IMR-90 (cell line): ENCODE results near the gene INSR. TPM values are rescaled to one million over a fixed set of nuclear protein-coding genes. Genes with fewer than 3 reads are reported as not detected.

Experiments used
- ATAC-seq: fragments of 200-7000 bp; cut with Tn5 transposase; 2 replicates; pipeline ENCODE4 v1.9.1; 2020; ENCODE audit warnings: low read depth, mild to moderate bottlenecking, moderate library complexity
- BruUV-seq: library from RNA; stranded (reverse); fragments of 400-500 nt; replicated peaks from 2 replicates; lab custom pipeline; 2021; lab: Mats Ljungman, UMichigan
- CTCF ChIA-PET: fragments of 300-600 bp; formaldehyde crosslinking; extraction: SDS; loops from one replicate; lab custom pipeline; 2021; ENCODE audit warnings: antibody characterized with exemption; lab: Yijun Ruan, JAX
- POLR2A ChIA-PET: fragments of 300-600 bp; sonication (Branson Sonifier 250); formaldehyde crosslinking; loops from one replicate; lab custom pipeline; 2022; ENCODE audit warnings: antibody characterized with exemption; ENCODE audit not compliant: unreplicated experiment; lab: Charles Lee
- DNase-seq: peaks from one replicate; pipeline ENCODE4 v3.0.0; 2013
- H2AFZ ChIP-seq: replicated peaks from 2 replicates; pipeline ENCODE3; 2013; ENCODE audit warnings: low read length, mild to moderate bottlenecking; ENCODE audit not compliant: poor library complexity
- H2AK5ac ChIP-seq: 2 replicates; pipeline ENCODE4 v1.6.1; 2013; ENCODE audit warnings: low read depth, low read length, inconsistent platforms
- H2AK9ac ChIP-seq: replicated peaks from 2 replicates; pipeline ENCODE3; 2013; ENCODE audit warnings: mild to moderate bottlenecking, low read depth, low read length, moderate library complexity; ENCODE audit not compliant: poor library complexity
- H2BK120ac ChIP-seq: 2 replicates; pipeline ENCODE4 v1.6.1; 2013; ENCODE audit warnings: low read depth, low read length, inconsistent platforms
- H2BK15ac ChIP-seq: 3 replicates; pipeline ENCODE4 v1.6.1; 2013; ENCODE audit warnings: low read depth, low read length, inconsistent platforms
- H2BK20ac ChIP-seq: 2 replicates; pipeline ENCODE4 v1.6.1; 2013; ENCODE audit warnings: low read depth, mild to moderate bottlenecking, inconsistent platforms, low read length, moderate library complexity
- H2BK5ac ChIP-seq: 2 replicates; pipeline ENCODE4 v1.6.1; 2013; ENCODE audit warnings: mild to moderate bottlenecking, low read depth, low read length, inconsistent platforms; ENCODE audit not compliant: poor library complexity, severe bottlenecking
- H3K14ac ChIP-seq: replicated peaks from 2 replicates; pipeline ENCODE4 v1.6.1; 2013; ENCODE audit warnings: low read depth, low read length, inconsistent platforms
- H3K18ac ChIP-seq: 2 replicates; pipeline ENCODE4 v1.6.1; 2013; ENCODE audit warnings: low read depth, low read length, control low read depth
- H3K23ac ChIP-seq: 2 replicates; pipeline ENCODE4 v1.6.1; 2013; ENCODE audit warnings: low read depth, low read length, inconsistent platforms
- H3K27ac ChIP-seq: 2 replicates; pipeline ENCODE4 v1.5.1; 2013; ENCODE audit warnings: mild to moderate bottlenecking, control low read depth, low read length; ENCODE audit not compliant: insufficient read depth
- H3K27me3 ChIP-seq: 2 replicates; pipeline ENCODE4 v1.6.1; 2013; ENCODE audit warnings: low read length; ENCODE audit not compliant: control insufficient read depth, insufficient read depth
- H3K36me3 ChIP-seq: 2 replicates; pipeline ENCODE4 v1.6.1; 2013; ENCODE audit warnings: low read length, mixed read lengths; ENCODE audit not compliant: control insufficient read depth, insufficient read depth
- H3K4ac ChIP-seq: 2 replicates; pipeline ENCODE4 v1.6.1; 2013; ENCODE audit warnings: low read depth, low read length, inconsistent platforms
- H3K4me1 ChIP-seq: 2 replicates; pipeline ENCODE4 v1.6.1; 2013; ENCODE audit warnings: low read length, mixed read lengths; ENCODE audit not compliant: control insufficient read depth, insufficient read depth
- H3K4me2 ChIP-seq: 2 replicates; pipeline ENCODE4 v1.6.1; 2013; ENCODE audit warnings: low read depth, mild to moderate bottlenecking, control low read depth, low read length, moderate library complexity
- H3K4me3 ChIP-seq: 2 replicates; pipeline ENCODE4 v1.5.1; 2013; ENCODE audit warnings: low read depth, mild to moderate bottlenecking, control low read depth, low read length, moderate library complexity; ENCODE audit not compliant: insufficient read depth
- H3K56ac ChIP-seq: 2 replicates; pipeline ENCODE4 v1.6.1; 2013; ENCODE audit warnings: low read length, inconsistent platforms; ENCODE audit not compliant: insufficient read depth; ENCODE audit errors: extremely low read depth
- H3K79me1 ChIP-seq, 2 experiments: 2 replicates each; pipeline ENCODE4 v1.6.1; 2013; ENCODE audit warnings: low read length in 2 of 2, inconsistent platforms in 1 of 2, low read depth in 1 of 2
- H3K9ac ChIP-seq: 2 replicates; pipeline ENCODE4 v1.6.1; 2013; ENCODE audit warnings: low read depth, low read length, control low read depth
- H3K9me1 ChIP-seq: 2 replicates; pipeline ENCODE4 v1.6.1; 2013; ENCODE audit warnings: low read length, inconsistent platforms; ENCODE audit not compliant: insufficient read depth
- H3K9me3 ChIP-seq: 2 replicates; pipeline ENCODE4 v1.6.1; 2013; ENCODE audit warnings: low read length; ENCODE audit not compliant: control insufficient read depth, insufficient read depth
- H4K20me1 ChIP-seq: 2 replicates; pipeline ENCODE4 v1.6.1; 2013; ENCODE audit warnings: low read length, inconsistent platforms; ENCODE audit not compliant: insufficient read depth
- H4K5ac ChIP-seq: 2 replicates; pipeline ENCODE4 v1.6.1; 2013; ENCODE audit warnings: mild to moderate bottlenecking, low read depth, low read length, control low read depth
- H4K8ac ChIP-seq, 2 experiments: 2 replicates each; pipeline ENCODE4 v1.6.1; 2013; ENCODE audit warnings: low read depth in 2 of 2, low read length in 2 of 2, control low read depth in 1 of 2, inconsistent platforms in 1 of 2
- H4K91ac ChIP-seq: 2 replicates; pipeline ENCODE4 v1.6.1; 2013; ENCODE audit warnings: low read depth, low read length, inconsistent platforms; ENCODE audit not compliant: insufficient read depth
- FOS ChIP-seq: fragments of 150-350 bp; IDR thresholded peaks from 2 replicates; pipeline ENCODE4 v1.6.1; 2016; ENCODE audit warnings: low read depth, low read length
- RAD21 ChIP-seq: IDR thresholded peaks from 2 replicates; pipeline ENCODE4 v1.6.1; 2012; ENCODE audit warnings: low read length, improper control_type of control experiment
- RCOR1 ChIP-seq: IDR thresholded peaks from 2 replicates; pipeline ENCODE4 v1.6.1; 2012; ENCODE audit warnings: mild to moderate bottlenecking, low read length, improper control_type of control experiment; ENCODE audit not compliant: insufficient replicate concordance
- USF2 ChIP-seq: fragments of 150-350 bp; IDR thresholded peaks from 2 replicates; pipeline ENCODE4 v1.6.1; 2017; ENCODE audit warnings: mild to moderate bottlenecking, antibody characterized with exemption, low read length, low read depth
- WGBS, 2 experiments: methylation state at CpG; one replicate each; pipeline versions ENCODE4 v1.1.5 to v1.1.7; 2013; ENCODE audit warnings: missing lambda C conversion rate in 2 of 2; ENCODE audit not compliant: insufficient read length in 1 of 2; ENCODE audit errors: extremely low coverage in 2 of 2; 5-methylcytosine and 5-hydroxymethylcytosine counted together
- dilution Hi-C: fragments of 300-500 bp; cut with HindIII; formaldehyde crosslinking; loops from one replicate; pipeline ENCODE4 v1.14.3; 2018; ENCODE audit warnings: low sequenced_read_pairs; ENCODE audit not compliant: unreplicated experiment
- in situ Hi-C: fragments of 300-500 bp; cut with MboI; formaldehyde crosslinking; loops from 3 replicates; pipeline ENCODE4 v1.14.3; 2019; ENCODE audit warnings: low sequenced_read_pairs, inconsistent platforms, mixed read lengths
- intact Hi-C: fragments of 100-400 bp; cut with micrococcal nuclease; formaldehyde crosslinking; loops from 2 replicates; pipeline ENCODE4 v1.10.0; 2022
- polyA plus RNA-seq, 3 experiments: library from polyadenylated mRNA; depleted of rRNA; stranded (reverse); fragments of >200 nt; gene quantifications; 2 replicates each; pipeline ENCODE4 v1.2.3, GENCODE V29; 2012; ENCODE audit warnings: low replicate concordance in 1 of 3
- total RNA-seq: library from RNA; depleted of rRNA; stranded (reverse); fragments of >200 nt; gene quantifications from 2 replicates; pipeline ENCODE4 v1.2.3, GENCODE V29; 2012
- TF ChIP-seq, protein P1 (sequence below): fragments of 150-350 bp; IDR thresholded peaks from 2 replicates; pipeline ENCODE4 v1.6.1; 2016; ENCODE audit warnings: low read depth, mild to moderate bottlenecking, low read length, moderate library complexity, borderline replicate concordance

INSR gene
- total and polyA plus RNA-seq, 2 of the 4 experiments (the other 2 are of a cell fraction) = 2.8 to 7.9 TPM

DNA sequence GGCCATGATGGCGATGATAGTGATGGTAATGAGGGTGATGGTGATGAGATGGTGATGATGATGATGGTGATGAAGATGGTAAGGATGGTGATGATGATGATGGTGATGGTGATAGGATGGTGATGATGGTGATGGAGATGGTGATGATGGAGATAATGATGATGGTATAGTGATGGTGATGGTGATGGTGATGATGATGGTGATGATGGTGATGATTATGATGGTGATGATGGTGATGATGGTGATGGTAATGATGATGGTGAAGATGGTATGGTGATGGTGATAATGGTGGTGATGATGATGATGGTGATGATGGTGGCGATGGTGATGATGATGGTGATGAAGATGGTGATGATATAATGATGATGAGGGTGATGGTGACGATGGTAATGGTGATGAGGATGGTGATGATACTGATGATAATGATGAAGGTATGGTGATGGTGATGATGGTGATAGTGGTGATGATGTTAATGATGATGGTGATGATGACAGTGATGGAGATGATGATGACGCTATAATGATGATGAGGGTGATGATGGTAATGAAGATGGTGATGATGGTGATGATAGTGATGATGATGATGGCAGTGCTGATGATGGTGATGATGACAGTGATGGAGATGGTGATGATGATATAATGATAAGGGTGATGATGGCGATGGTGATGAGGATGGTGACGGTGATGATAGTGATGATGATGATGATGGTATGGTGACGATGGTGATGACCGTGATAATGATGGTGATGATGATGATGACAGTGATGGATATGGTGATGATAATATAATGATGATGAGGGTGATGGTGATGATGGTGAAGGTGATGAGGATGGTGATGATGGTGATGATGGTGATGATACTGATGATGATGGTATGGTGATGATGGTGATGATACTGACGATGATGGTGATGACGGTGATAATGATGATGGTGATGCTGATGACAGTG is 187.2 kb downstream of the INSR start:
- peaks cover 2% of the 10 kb centered on the region; the same call in 1 of the 2 replicates for H3K27me3 ChIP-seq
- TF ChIP-seq, protein P1, sequence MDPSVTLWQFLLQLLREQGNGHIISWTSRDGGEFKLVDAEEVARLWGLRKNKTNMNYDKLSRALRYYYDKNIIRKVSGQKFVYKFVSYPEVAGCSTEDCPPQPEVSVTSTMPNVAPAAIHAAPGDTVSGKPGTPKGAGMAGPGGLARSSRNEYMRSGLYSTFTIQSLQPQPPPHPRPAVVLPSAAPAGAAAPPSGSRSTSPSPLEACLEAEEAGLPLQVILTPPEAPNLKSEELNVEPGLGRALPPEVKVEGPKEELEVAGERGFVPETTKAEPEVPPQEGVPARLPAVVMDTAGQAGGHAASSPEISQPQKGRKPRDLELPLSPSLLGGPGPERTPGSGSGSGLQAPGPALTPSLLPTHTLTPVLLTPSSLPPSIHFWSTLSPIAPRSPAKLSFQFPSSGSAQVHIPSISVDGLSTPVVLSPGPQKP = no peak
- TF ChIP-seq FOS = no peak
- TF ChIP-seq RCOR1 = no peak
- no peak for TF ChIP-seq RAD21
- TF ChIP-seq USF2 = no peak
- H3K27ac ChIP-seq = no peak overlapping the region
- H4K20me1 ChIP-seq = no peaks in the 10 kb centered on the region
- no peak overlapping the region for H3K9ac ChIP-seq
- H4K8ac ChIP-seq = no peak overlapping the region
- no peak overlapping the region for H2AFZ ChIP-seq
- intact Hi-C loops (no loop called here), in situ Hi-C loops (loop anchor here (25.0 kb wide), 1 partner anchor 705 kb away; no protein-coding TSS in a partner anchor), dilution Hi-C loops (no loop called here)
- H2BK20ac ChIP-seq = no peak overlapping the region
- H3K9me1 ChIP-seq = no peaks in the 10 kb centered on the region
- CTCF ChIA-PET = no interaction called here
- no peak overlapping the region for H3K23ac ChIP-seq
- H2AK5ac ChIP-seq = no peak overlapping the region
- BruUV-seq = no TSS peak
- no peaks in the 10 kb centered on the region for H3K79me1 ChIP-seq
- no peak overlapping the region for H3K56ac ChIP-seq
- POLR2A ChIA-PET = no interaction called here
- no peaks in the 10 kb centered on the region for H3K4me1 ChIP-seq
- no peak overlapping the region for H2BK15ac ChIP-seq
- H2BK5ac ChIP-seq = peak overlapping the region; percentile 41
- H2AK9ac ChIP-seq = no peak overlapping the region
- H3K4me2 ChIP-seq = no peak overlapping the region
- 72 to 100% methylated on average over 2 to 10 of the region's 10 CpGs for WGBS, 2 experiments
- H2BK120ac ChIP-seq = no peak overlapping the region
- no peak overlapping the region for H3K4ac ChIP-seq
- H3K18ac ChIP-seq = no peak overlapping the region
- H3K9me3 ChIP-seq = 0 out of 2 replicates have a peak, but pooled peaks cover 1% of the 10 kb centered on the region
- ATAC-seq = no peak
- H3K4me3 ChIP-seq = no peak overlapping the region
- H3K36me3 ChIP-seq = no peaks in the 10 kb centered on the region
- no peak overlapping the region for H3K14ac ChIP-seq
- no peak overlapping the region for H4K5ac ChIP-seq
- no peak for DNase-seq
- H4K91ac ChIP-seq = no peak overlapping the region
